ENCODE results near the gene SLCO1A2. TPM values are rescaled to one million over a fixed set of nuclear protein-coding genes. Genes with fewer than 3 reads are reported as not detected.

Gene SLCO1A2
- total RNA-seq, 2 donors from 2014 or later, result 1.9 to 2.3 TPM

GRCh38 chr12:21292111-21292510 lies 42.6 kb downstream of the SLCO1A2 start:
- intact Hi-C loops (cut with DNase I), result no loop called here
- Histone ChIP-seq H3K27ac (no peak overlapping the region), H3K9me3 (no peaks in the 10 kb centered on the region), H3K36me3 (no peaks in the 10 kb centered on the region), H3K4me3 (no peak overlapping the region), H3K4me1 (replicated peaks) (no peaks in the 10 kb centered on the region), H3K27me3 (replicated peaks; ENCODE audit: insufficient read depth) (no peaks in the 10 kb centered on the region)
- TF ChIP-seq POLR2A (IDR thresholded peaks at IDR 0.05) (no peak), CTCF (IDR thresholded peaks at IDR 0.05) (no peak), POLR2AphosphoS5 (IDR thresholded peaks at IDR 0.05) (no peak)
- no peak for DNase-seq (ENCODE audit: low spot score)
- 86% methylated on average over 2 of the region's 2 CpGs for WGBS

GRCh38 chr12:21289698-21290097 lies 45.0 kb downstream of the SLCO1A2 start:
- no peaks in the 10 kb centered on the region for H3K4me1 ChIP-seq (replicated peaks)
- TF ChIP-seq POLR2AphosphoS5 (IDR thresholded peaks at IDR 0.05) (no peak), POLR2A (IDR thresholded peaks at IDR 0.05) (no peak), CTCF (IDR thresholded peaks at IDR 0.05) (no peak)
- no peaks in the 10 kb centered on the region for H3K9me3 ChIP-seq
- no peak overlapping the region for H3K4me3 ChIP-seq
- H3K36me3 ChIP-seq, result no peaks in the 10 kb centered on the region
- DNase-seq (ENCODE audit: low spot score), result no peak
- no peak overlapping the region for H3K27ac ChIP-seq
- WGBS, result 78% methylated on average over 4 of the region's 4 CpGs
- H3K27me3 ChIP-seq (replicated peaks; ENCODE audit: insufficient read depth), result no peaks in the 10 kb centered on the region
- intact Hi-C loops (cut with DNase I), result no loop called here

DNA sequence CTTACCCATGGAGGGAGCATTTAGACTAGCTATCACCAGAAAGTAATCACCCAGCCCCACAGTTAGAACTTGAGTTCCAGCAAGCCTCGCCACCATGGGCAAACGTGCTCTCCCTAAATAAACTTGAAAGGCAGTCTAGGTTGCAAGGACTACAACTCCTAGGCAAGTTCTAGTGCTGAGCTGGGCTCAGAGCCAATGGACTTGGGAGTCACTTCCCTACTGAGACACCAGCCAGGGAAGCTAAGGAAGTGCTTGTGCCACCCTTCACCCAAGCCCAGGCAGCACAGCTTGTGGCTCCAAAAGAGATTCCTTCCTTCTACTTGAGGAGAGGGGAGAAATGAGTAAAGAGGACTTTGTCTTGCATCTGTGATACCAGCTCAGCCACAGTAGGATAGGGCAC lies 57.9 kb downstream of the SLCO1A2 start:
- 49% methylated on average over 2 of the region's 2 CpGs for WGBS
- Histone ChIP-seq H3K9me3 (no peaks in the 10 kb centered on the region), H3K4me1 (replicated peaks) (no peaks in the 10 kb centered on the region), H3K27me3 (replicated peaks; ENCODE audit: insufficient read depth) (no peaks in the 10 kb centered on the region), H3K27ac (no peak overlapping the region), H3K4me3 (no peak overlapping the region), H3K36me3 (no peaks in the 10 kb centered on the region)
- TF ChIP-seq CTCF (IDR thresholded peaks at IDR 0.05), result no peak
- no peak for TF ChIP-seq POLR2AphosphoS5 (IDR thresholded peaks at IDR 0.05)
- no peak for TF ChIP-seq POLR2A (IDR thresholded peaks at IDR 0.05)
- intact Hi-C loops (cut with DNase I), result no loop called here
- DNase-seq (ENCODE audit: low spot score), result no peak

DNA sequence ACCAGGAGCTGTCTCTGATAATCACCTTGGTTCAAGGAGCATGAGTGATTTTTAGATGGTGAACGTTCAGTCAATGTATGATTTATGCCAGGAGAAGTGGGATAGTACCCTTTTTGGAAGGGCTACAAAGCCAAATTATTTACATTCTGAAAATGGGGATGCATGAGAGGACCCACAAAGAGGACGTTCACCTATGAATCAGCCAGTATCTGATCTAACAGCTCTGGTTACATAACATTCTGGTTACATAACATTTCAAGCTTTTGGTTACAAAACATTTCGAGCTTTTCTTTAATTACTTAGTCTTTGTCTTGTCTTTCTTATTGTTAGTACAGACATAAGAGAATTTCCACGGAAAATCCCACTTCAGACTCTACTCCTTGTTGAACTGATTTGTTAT lies 68.8 kb downstream of the SLCO1A2 start:
- Histone ChIP-seq H3K4me3 (no peak overlapping the region), H3K4me1 (replicated peaks) (no peaks in the 10 kb centered on the region), H3K27ac (no peak overlapping the region), H3K9me3 (no peaks in the 10 kb centered on the region), H3K36me3 (no peaks in the 10 kb centered on the region), H3K27me3 (replicated peaks; ENCODE audit: insufficient read depth) (no peaks in the 10 kb centered on the region)
- DNase-seq (ENCODE audit: low spot score), result no peak
- intact Hi-C loops (cut with DNase I), result no loop called here
- TF ChIP-seq POLR2AphosphoS5 (IDR thresholded peaks at IDR 0.05) (no peak), CTCF (IDR thresholded peaks at IDR 0.05) (no peak), POLR2A (IDR thresholded peaks at IDR 0.05) (no peak)
- 44% methylated on average over 4 of the region's 4 CpGs for WGBS

GRCh38 chr12:21264232-21264631 lies 70.5 kb downstream of the SLCO1A2 start:
- no peak for TF ChIP-seq POLR2A (IDR thresholded peaks at IDR 0.05)
- no peak for TF ChIP-seq CTCF (IDR thresholded peaks at IDR 0.05)
- no peak for TF ChIP-seq POLR2AphosphoS5 (IDR thresholded peaks at IDR 0.05)
- Histone ChIP-seq H3K9me3 (no peaks in the 10 kb centered on the region), H3K27ac (no peak overlapping the region), H3K4me3 (no peak overlapping the region), H3K4me1 (replicated peaks) (no peaks in the 10 kb centered on the region), H3K27me3 (replicated peaks; ENCODE audit: insufficient read depth) (no peaks in the 10 kb centered on the region), H3K36me3 (no peaks in the 10 kb centered on the region)
- intact Hi-C loops (cut with DNase I), result no loop called here
- DNase-seq (ENCODE audit: low spot score), result no peak
